ENCODE results near the gene ZNF138.

Gene ZNF138

DNA sequence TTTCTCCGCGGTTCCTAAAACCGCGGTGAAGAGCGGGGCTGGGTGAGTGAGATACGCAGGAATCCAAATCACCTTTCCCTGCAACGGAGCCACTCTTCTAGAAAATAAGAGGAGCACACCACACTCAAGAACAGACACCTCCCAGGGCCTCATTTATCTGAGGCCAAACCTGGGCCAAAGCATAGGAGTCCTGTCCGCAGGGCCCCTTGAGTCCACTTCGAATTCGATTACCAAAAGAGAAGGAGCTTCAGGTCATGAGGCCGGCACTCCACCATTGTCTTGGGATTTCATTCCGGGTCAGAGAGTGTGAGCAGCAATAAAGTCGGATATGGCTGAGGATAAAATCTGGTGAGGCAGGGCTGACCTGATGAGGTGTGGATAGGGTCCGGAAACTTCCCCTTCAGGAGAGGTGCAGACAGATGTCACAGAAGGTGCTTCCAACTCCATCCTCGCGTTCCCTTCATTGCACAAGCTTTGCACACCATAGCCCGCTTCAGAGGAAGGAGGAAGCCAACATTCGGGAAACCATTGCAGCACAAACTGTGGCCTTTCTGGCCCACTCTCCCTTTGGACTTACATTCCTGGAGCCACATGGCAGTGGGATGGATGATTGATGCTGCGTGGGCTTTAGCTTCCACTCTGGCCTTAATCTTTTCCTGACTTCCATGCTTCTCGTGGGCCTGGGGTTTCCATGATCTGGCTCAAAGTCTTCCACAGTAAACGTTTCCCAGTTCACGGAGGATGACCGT is 81.6 kb downstream of the ZNF138 start:
- H3K4me1 Mint-ChIP-seq: peaks cover 7% of the 10 kb centered on the region
- no peaks in the 10 kb centered on the region for H3K36me3 Mint-ChIP-seq (ENCODE audit: low read depth)
- H3K4me3 Mint-ChIP-seq: no peak overlapping the region
- H3K27ac Mint-ChIP-seq: no peak overlapping the region
- DNase-seq (no peak), ATAC-seq (no peak)
- H3K27me3 Mint-ChIP-seq: peaks cover 21% of the 10 kb centered on the region
- H3K9me3 Mint-ChIP-seq: no peaks in the 10 kb centered on the region

DNA sequence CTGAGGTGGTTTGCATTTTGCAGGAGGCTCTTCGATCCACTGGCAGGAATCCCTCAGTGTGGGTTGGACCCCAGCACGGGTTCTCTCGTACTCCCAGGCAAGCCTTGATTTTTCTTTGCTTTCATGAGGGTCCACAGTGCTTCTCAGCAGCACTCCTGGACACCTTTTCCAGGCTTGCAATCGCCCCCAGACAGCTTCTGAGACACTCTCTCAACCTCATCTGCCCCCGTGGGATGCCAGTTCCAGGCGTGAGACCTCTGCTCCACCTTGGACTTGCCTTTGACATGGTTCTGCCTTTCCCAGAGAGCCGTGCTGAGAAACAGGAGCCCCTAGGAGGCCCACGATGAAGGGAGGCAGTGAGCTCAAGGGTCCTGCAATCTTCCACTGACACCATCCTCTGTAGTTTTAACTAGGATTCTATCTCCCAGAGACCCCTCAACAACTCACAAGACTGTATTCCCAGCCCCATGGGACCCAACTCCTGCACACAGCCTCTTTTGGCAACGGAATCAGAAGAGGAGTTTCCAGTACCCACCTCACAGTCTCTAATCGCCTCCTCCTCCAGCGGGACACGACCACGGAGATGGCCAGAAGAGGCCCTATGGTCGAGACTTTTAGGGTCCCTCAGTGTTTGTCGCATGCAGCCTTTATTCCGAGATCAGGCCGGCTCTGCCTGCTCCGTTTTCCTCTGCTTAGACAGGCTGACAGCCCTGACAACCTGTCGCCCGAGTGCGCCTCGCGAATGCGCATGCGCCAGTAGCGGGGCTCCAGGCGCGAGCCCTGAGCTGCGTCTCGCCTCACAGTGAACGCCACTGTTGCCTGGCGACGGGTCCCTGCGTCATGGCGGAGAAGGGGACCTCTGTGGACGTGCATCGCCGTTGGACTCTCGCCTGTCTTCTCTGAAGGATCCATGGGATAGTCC is 82.8 kb downstream of the ZNF138 start:
- H3K4me3 Mint-ChIP-seq: peak overlapping the region; percentile 18
- H3K36me3 Mint-ChIP-seq (ENCODE audit: low read depth): no peaks in the 10 kb centered on the region
- H3K4me1 Mint-ChIP-seq: peaks cover 7% of the 10 kb centered on the region
- H3K9me3 Mint-ChIP-seq: no peaks in the 10 kb centered on the region
- ATAC-seq (peak; percentile 82), DNase-seq (peak; percentile 63)
- H3K27ac Mint-ChIP-seq: no peak overlapping the region
- H3K27me3 Mint-ChIP-seq: peaks cover 31% of the 10 kb centered on the region

DNA sequence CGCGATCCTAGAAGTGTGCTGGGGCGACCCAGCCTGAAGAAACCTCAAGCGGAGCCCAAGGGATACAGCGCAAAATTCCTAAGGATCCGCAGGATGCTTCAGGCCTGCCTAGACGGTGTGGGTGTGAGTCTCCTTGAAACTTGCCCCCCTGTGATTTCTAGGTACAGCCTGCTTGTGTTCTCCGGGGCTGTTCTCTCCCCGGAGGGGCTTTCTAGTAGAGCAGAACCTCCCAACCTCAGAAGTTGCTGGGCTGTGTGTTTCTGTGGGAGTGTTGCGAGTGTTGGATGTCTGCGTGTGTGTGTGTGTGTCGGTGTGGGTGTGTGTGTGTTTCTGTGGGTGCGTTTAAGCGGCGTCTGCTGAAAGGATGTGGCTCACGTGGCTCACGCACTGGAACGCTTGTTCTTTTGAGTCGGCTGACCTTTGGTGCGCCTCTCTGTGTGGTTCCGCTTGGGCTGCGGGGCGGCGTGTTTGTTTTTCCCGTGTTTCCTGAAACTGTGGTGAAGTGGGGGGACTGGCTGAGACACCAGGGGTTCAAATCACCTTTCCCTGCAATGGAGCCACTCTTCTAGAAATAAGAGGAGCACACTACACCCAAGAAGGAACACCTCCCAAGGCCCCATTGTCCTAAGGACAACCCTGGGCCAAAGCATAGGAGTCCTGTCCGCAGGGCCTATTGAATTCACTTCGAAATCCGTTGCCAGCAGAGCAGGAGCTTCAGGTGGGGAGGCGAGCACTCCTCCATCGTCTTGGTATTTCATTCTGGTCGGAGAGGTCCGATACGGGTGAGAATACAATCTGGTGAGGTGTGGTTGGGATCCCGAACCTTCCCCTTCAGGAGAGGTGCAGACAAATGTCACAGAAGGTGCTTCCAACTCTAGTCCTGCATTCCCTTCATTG is 83.7 kb downstream of the ZNF138 start:
- DNase-seq: no peak
- Mint-ChIP-seq H3K27ac (no peak overlapping the region), H3K27me3 (peaks cover 38% of the 10 kb centered on the region)

DNA sequence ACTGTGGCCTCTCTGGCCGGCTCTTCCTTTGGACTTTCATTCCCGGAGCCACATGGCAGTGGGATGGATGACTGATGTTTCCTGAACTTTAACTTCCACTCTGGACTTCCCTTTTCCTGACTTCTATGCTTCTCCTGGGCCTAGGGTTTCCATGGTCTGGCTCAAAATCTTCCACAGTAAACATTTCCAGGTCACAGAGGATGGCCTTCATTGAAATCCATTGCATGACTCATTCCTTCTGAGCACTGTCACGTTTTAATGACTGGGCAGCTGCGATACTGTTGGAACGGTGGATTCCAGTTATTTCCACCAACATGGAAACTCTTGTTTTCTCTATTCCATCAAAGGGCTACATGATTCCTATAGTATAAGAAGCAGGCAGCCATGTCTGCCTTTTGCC is 84.5 kb downstream of the ZNF138 start:
- Mint-ChIP-seq H3K27ac (no peak overlapping the region), H3K27me3 (peaks cover 44% of the 10 kb centered on the region)
- ATAC-seq: no peak

More for the DNA sequence above, 83.7 kb downstream of the ZNF138 start:
- ATAC-seq: no peak
- Mint-ChIP-seq H3K9me3 (no peaks in the 10 kb centered on the region), H3K4me3 (peak overlapping the region; percentile 18), H3K4me1 (peaks cover 10% of the 10 kb centered on the region), H3K36me3 (ENCODE audit: low read depth) (no peaks in the 10 kb centered on the region)

DNA sequence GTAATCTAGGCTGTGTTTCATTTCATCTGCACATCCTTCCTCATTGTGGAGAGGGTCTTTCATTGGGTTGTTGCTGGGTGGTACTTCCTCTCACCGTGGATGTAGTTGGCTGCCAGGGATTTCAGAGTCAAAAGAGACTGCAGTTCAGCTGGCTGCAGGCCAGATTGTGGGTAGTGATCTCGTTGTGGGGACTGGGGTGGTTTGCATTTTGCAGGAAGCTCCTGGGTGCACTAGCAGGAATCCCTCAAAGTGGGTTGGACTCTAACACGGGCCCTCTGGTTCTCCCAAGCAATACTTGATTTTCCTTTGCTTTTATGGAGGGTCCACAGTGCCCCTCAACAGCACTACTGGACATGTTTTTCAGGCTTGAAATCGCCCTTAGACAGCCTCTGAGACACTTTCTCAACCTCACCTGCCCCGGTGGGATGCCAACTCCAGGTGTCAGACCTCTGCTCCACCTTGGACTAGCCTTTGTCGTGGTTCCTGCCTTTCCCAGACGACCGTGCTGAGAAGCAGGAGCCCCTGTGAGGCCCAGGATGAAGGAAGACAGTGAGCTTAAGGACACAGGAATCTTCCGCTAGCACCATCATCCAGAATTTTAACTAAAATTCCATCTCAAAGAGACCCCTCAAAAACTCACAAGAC is 85.0 kb downstream of the ZNF138 start:
- ATAC-seq (no peak), DNase-seq (no peak)
- H3K27ac Mint-ChIP-seq: no peak overlapping the region
- no peaks in the 10 kb centered on the region for H3K9me3 Mint-ChIP-seq
- H3K36me3 Mint-ChIP-seq (ENCODE audit: low read depth): no peaks in the 10 kb centered on the region
- peaks cover 10% of the 10 kb centered on the region for H3K4me1 Mint-ChIP-seq
- peaks cover 49% of the 10 kb centered on the region for H3K27me3 Mint-ChIP-seq
- no peak overlapping the region for H3K4me3 Mint-ChIP-seq

More for the DNA sequence above, 84.5 kb downstream of the ZNF138 start:
- H3K4me1 Mint-ChIP-seq: peaks cover 10% of the 10 kb centered on the region
- no peak overlapping the region for H3K4me3 Mint-ChIP-seq
- no peaks in the 10 kb centered on the region for H3K36me3 Mint-ChIP-seq (ENCODE audit: low read depth)
- no peak for DNase-seq
- H3K9me3 Mint-ChIP-seq: no peaks in the 10 kb centered on the region

DNA sequence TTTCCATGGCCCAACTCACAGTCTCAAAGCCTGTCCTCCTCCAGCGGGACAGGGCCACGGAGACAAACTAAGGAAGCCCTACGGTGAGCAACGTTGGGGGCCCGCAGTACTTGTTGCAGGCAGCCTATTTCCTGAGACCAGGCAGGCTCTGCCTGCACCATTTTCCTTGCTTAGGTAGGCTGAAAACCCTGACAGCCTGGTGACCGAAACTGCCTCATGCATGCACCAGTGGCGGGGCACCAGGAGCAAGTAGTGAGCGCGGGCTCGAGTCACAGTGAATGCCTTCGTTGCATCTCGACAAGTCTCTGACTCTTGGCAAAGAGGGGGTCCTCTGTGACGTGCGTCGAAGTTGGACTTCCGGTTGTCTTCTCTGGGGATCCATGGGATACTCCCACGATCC is 85.6 kb downstream of the ZNF138 start:
- H3K4me1 Mint-ChIP-seq: peaks cover 10% of the 10 kb centered on the region
- no peaks in the 10 kb centered on the region for H3K9me3 Mint-ChIP-seq
- H3K4me3 Mint-ChIP-seq: no peak overlapping the region
- no peak for DNase-seq
- H3K27me3 Mint-ChIP-seq: peaks cover 54% of the 10 kb centered on the region
- no peak overlapping the region for H3K27ac Mint-ChIP-seq
- ATAC-seq: no peak
- no peaks in the 10 kb centered on the region for H3K36me3 Mint-ChIP-seq (ENCODE audit: low read depth)

DNA sequence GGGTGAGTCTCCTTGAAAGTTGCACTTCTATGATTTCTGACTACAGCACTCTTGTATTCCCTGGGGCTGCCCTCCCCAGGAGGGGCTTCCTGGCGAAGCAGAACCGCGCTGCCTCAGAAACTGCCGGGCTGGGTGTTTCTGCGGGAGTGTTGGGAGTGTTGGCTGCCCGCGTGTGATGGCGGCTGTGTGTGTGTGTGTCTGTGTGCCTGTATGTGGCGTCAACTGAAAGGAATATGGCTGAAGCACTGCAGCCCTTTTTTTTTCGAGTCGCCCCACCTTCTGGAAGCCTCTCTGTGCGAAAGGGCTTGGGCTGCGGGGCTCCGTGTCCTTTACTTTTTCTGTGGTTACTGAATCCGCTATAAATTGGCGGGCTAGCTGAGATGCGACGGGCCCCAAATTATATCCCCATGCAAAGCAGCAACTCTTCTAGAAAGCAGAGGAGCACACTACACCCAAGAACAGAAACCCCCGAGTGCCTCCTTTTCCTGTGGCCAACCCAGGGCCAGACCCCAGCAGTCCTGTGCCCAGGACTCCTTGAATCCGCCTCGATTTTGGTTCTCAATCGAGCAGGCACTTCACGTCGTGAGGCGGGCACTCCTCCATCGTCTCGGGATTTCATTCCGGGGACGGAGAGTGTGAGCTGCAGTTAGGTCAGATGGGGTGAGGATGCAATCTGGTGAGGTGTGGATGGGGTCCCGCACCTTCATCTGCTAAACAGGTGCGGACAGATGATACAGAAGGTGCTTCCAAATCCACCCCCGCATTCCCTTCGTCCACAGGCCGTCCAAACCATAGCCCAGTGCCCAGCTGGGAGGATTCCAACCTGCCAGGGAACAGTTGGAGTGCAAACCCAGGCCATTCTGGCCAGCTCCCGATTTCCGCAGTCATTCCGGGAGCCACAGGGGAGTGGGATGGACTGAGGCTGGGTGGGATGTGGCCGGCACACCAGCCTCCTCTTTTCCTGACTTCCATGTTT is 86.4 kb downstream of the ZNF138 start:
- no peak overlapping the region for H3K27ac Mint-ChIP-seq
- peaks cover 10% of the 10 kb centered on the region for H3K4me1 Mint-ChIP-seq
- no peaks in the 10 kb centered on the region for H3K9me3 Mint-ChIP-seq
- peaks cover 57% of the 10 kb centered on the region for H3K27me3 Mint-ChIP-seq
- DNase-seq: no peak
- H3K36me3 Mint-ChIP-seq (ENCODE audit: low read depth): no peaks in the 10 kb centered on the region
- no peak for ATAC-seq
- no peak overlapping the region for H3K4me3 Mint-ChIP-seq

DNA sequence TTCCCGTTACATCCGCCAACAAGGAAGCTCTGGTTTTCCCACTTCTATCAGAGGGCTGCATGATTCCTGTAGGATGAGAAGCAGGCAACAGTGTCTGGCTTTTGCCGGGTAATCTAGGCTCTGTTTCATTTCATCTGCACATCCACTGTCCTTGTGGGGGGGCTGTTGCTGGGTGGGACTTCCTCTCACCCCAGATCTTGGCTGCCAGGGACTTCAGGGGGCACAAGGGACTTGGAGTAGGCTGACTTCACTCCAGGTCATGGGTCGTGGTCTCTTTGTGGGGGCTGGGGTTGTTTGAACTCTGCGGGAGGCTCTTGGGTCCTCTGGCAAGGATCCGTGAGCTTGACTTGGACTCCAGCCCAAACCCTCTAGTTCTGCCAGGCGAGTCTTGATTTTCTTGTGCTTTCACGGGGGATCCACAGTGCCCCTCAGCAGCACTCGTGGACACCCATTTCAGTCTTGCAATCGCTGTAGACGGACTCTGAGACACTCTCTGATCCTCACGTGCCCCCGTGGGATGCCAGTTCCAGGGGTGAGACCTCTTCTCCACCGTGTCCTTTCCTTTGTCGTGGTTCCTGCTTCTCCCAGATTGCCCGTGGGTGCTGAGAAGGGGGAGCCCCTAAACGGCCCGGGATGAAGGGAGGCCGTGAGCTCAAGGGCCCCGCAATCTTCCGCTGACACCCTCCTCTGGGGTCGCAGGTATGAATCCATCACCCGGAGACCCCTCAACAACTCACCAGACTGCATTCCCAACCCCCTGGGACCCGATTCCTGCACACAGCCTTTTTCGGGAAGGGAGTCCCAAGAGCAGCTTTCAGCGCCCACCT is 87.4 kb downstream of the ZNF138 start:
- H3K9me3 Mint-ChIP-seq: no peaks in the 10 kb centered on the region
- no peaks in the 10 kb centered on the region for H3K36me3 Mint-ChIP-seq (ENCODE audit: low read depth)
- H3K4me1 Mint-ChIP-seq: peaks cover 10% of the 10 kb centered on the region
- no peak overlapping the region for H3K27ac Mint-ChIP-seq
- no peak overlapping the region for H3K4me3 Mint-ChIP-seq
- no peak for DNase-seq
- no peak for ATAC-seq
- peaks cover 54% of the 10 kb centered on the region for H3K27me3 Mint-ChIP-seq

DNA sequence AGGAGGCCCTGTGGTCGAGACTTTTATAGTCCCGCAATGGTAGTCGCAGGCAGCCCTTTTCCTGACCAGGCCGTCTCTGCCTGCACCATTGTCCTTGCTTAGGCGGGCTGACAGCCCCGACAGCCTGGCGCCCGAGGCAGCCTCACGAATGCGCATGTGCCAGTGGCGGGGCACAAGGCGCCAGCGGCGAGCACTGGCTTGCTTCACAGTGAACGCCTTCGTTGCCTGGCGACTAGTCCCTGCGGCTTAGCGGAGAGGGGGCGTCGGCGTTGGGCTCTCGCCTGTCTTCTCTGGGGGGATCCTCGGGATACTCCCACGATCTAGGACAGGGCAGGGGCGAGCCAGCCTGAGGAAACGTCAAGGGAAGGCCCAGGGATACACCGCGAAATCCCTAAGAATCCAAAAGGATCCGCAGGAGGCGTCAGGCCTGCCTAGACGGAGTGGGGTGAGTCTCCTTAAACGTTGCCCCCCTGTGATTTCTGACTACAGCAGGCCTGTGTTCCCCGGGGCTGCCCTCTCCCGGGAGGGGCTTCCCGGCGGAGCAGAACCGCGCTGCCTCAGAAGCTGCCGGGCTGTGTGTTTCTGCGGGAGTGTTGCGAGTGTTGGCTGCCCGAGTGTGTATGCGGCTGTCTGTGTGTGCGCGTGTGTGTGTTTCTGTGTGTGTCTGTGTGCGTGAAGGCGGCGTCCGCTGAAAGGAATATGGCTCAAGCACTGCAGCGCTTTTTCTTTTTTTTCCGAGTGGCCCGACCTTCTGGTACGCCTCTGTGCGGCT is 88.3 kb downstream of the ZNF138 start:
- Mint-ChIP-seq H3K27ac (no peak overlapping the region), H3K36me3 (ENCODE audit: low read depth) (no peaks in the 10 kb centered on the region), H3K27me3 (peaks cover 56% of the 10 kb centered on the region), H3K9me3 (no peaks in the 10 kb centered on the region), H3K4me3 (peak overlapping the region; percentile 61), H3K4me1 (peaks cover 5% of the 10 kb centered on the region)
- ATAC-seq (peak; percentile 47), DNase-seq (peak; percentile 36)
